WTC11 (cell line): Measurements from ENCODE around the gene IVNS1ABP. TPM values are rescaled to one million over a fixed set of nuclear protein-coding genes. Genes with fewer than 3 reads are reported as not detected.

ENCODE experiments used
- ATAC-seq: fragments of 200-7000 bp; cut with Tn5 transposase; 2 replicates; pipeline ENCODE4 v1.10.0; 2021; ENCODE audit warnings: mild to moderate bottlenecking, moderate library complexity
- CTCF ChIA-PET: fragments of 300-600 bp; sonication (Branson Sonifier 250); formaldehyde crosslinking; loops from one replicate; lab custom pipeline; 2021; ENCODE audit warnings: antibody characterized with exemption; lab: Charles Lee
- POLR2A ChIA-PET: fragments of 350-600 bp; sonication (Branson Sonifier 250); formaldehyde crosslinking; loops from one replicate; lab custom pipeline; 2021; ENCODE audit warnings: antibody characterized with exemption; lab: Charles Lee
- DNase-seq: peaks from one replicate; pipeline ENCODE4 v3.0.0; 2021; ENCODE audit warnings: low spot score
- H3K27ac Mint-ChIP-seq: 2 replicates; pipeline ENCODE4 v1.8.0; 2021; ENCODE audit warnings: mixed read lengths
- H3K27me3 Mint-ChIP-seq: 2 replicates; pipeline ENCODE4 v1.8.0; 2021; ENCODE audit warnings: low read depth, mild to moderate bottlenecking, moderate library complexity, mixed read lengths
- H3K36me3 Mint-ChIP-seq: 2 replicates; pipeline ENCODE4 v1.8.0; 2021; ENCODE audit warnings: mixed read lengths
- H3K4me1 Mint-ChIP-seq: 2 replicates; pipeline ENCODE4 v1.8.0; 2022; ENCODE audit warnings: mixed read lengths
- H3K4me3 Mint-ChIP-seq: 2 replicates; pipeline ENCODE4 v1.8.0; 2021; ENCODE audit warnings: mild to moderate bottlenecking, moderate library complexity, mixed read lengths
- H3K9me3 Mint-ChIP-seq: 2 replicates; pipeline ENCODE4 v1.8.0; 2021; ENCODE audit warnings: mixed read lengths
- CDX4 ChIP-seq: fragments of 250-450 bp; sonication (Bioruptor Pico); IDR thresholded peaks from 2 replicates; pipeline ENCODE4 v1.9.0; 2021; ENCODE audit warnings: moderate library complexity, mild to moderate bottlenecking, inconsistent platforms, borderline replicate concordance
- JAZF1 ChIP-seq: fragments of 250-450 bp; sonication (Bioruptor Pico); IDR thresholded peaks from 2 replicates; pipeline ENCODE4 v1.9.0; 2021; ENCODE audit warnings: moderate library complexity, mild to moderate bottlenecking, inconsistent platforms
- JUN ChIP-seq: sonication (generic); formaldehyde crosslinking; IDR thresholded peaks from 2 replicates; pipeline ENCODE4 v1.8.0; 2023; ENCODE audit warnings: mild to moderate bottlenecking, missing genetic modification reagents
- NFE2L1 ChIP-seq: sonication (generic); formaldehyde crosslinking; IDR thresholded peaks from 2 replicates; pipeline ENCODE4 v1.8.1; 2023; ENCODE audit warnings: missing genetic modification reagents
- USF2 ChIP-seq: sonication (generic); formaldehyde crosslinking; IDR thresholded peaks from 2 replicates; pipeline ENCODE4 v1.8.1; 2023; ENCODE audit warnings: mild to moderate bottlenecking, missing genetic modification reagents, moderate library complexity
- ZNF232 ChIP-seq: sonication (generic); formaldehyde crosslinking; IDR thresholded peaks from 2 replicates; pipeline ENCODE4 v1.8.0; 2022; ENCODE audit warnings: mild to moderate bottlenecking, missing genetic modification reagents
- ZNF423 ChIP-seq: fragments of 250-450 bp; sonication (Bioruptor Pico); IDR thresholded peaks from 2 replicates; pipeline ENCODE4 v2.1.2; 2022; ENCODE audit warnings: mild to moderate bottlenecking, moderate library complexity
- total RNA-seq: library from RNA; stranded (reverse); gene quantifications from 3 replicates; pipeline ENCODE4 v1.2.3, GENCODE V29; 2021
- TF ChIP-seq, protein P1 (sequence below): sonication (generic); formaldehyde crosslinking; IDR thresholded peaks from 2 replicates; pipeline ENCODE4 v1.8.1; 2022; ENCODE audit warnings: missing genetic modification reagents, borderline replicate concordance
- TF ChIP-seq, protein P2 (sequence below): fragments of 250-450 bp; sonication (Bioruptor Pico); IDR thresholded peaks from 2 replicates; pipeline ENCODE4 v1.9.0; 2021; ENCODE audit warnings: mild to moderate bottlenecking
- TF ChIP-seq, protein P3 (sequence below): sonication (generic); formaldehyde crosslinking; IDR thresholded peaks from 2 replicates; pipeline ENCODE4 v1.8.1; 2023; ENCODE audit warnings: mild to moderate bottlenecking, missing genetic modification reagents, borderline replicate concordance
- TF ChIP-seq, protein P4 (sequence below): sonication (generic); formaldehyde crosslinking; IDR thresholded peaks from 2 replicates; pipeline ENCODE4 v1.8.1; 2023; ENCODE audit warnings: mild to moderate bottlenecking, missing genetic modification reagents, moderate library complexity
- TF ChIP-seq, protein P5 (sequence below): sonication (generic); formaldehyde crosslinking; IDR thresholded peaks from 2 replicates; pipeline ENCODE4 v1.8.0; 2023; ENCODE audit warnings: mild to moderate bottlenecking, missing genetic modification reagents
- TF ChIP-seq, protein P6 (sequence below): sonication (generic); formaldehyde crosslinking; IDR thresholded peaks from 2 replicates; pipeline ENCODE4 v1.8.0; 2023; ENCODE audit warnings: missing genetic modification reagents, mild to moderate bottlenecking, borderline replicate concordance

Gene IVNS1ABP
- total RNA-seq, 1 experiment from 2014 or later, result 159 TPM

GRCh38 chr1:185305419-185305818, 11.6 kb downstream of the IVNS1ABP start (continued):
- TF ChIP-seq, protein P1, sequence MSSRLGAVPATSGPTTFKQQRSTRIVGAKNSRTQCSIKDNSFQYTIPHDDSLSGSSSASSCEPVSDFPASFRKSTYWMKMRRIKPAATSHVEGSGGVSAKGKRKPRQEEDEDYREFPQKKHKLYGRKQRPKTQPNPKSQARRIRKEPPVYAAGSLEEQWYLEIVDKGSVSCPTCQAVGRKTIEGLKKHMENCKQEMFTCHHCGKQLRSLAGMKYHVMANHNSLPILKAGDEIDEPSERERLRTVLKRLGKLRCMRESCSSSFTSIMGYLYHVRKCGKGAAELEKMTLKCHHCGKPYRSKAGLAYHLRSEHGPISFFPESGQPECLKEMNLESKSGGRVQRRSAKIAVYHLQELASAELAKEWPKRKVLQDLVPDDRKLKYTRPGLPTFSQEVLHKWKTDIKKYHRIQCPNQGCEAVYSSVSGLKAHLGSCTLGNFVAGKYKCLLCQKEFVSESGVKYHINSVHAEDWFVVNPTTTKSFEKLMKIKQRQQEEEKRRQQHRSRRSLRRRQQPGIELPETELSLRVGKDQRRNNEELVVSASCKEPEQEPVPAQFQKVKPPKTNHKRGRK, result no peak
- TF ChIP-seq, protein P2, sequence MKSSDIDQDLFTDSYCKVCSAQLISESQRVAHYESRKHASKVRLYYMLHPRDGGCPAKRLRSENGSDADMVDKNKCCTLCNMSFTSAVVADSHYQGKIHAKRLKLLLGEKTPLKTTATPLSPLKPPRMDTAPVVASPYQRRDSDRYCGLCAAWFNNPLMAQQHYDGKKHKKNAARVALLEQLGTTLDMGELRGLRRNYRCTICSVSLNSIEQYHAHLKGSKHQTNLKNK (CRISPR knock-in tag), result no peak
- TF ChIP-seq, protein P3, sequence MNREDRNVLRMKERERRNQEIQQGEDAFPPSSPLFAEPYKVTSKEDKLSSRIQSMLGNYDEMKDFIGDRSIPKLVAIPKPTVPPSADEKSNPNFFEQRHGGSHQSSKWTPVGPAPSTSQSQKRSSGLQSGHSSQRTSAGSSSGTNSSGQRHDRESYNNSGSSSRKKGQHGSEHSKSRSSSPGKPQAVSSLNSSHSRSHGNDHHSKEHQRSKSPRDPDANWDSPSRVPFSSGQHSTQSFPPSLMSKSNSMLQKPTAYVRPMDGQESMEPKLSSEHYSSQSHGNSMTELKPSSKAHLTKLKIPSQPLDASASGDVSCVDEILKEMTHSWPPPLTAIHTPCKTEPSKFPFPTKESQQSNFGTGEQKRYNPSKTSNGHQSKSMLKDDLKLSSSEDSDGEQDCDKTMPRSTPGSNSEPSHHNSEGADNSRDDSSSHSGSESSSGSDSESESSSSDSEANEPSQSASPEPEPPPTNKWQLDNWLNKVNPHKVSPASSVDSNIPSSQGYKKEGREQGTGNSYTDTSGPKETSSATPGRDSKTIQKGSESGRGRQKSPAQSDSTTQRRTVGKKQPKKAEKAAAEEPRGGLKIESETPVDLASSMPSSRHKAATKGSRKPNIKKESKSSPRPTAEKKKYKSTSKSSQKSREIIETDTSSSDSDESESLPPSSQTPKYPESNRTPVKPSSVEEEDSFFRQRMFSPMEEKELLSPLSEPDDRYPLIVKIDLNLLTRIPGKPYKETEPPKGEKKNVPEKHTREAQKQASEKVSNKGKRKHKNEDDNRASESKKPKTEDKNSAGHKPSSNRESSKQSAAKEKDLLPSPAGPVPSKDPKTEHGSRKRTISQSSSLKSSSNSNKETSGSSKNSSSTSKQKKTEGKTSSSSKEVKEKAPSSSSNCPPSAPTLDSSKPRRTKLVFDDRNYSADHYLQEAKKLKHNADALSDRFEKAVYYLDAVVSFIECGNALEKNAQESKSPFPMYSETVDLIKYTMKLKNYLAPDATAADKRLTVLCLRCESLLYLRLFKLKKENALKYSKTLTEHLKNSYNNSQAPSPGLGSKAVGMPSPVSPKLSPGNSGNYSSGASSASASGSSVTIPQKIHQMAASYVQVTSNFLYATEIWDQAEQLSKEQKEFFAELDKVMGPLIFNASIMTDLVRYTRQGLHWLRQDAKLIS (CRISPR knock-in tag), result no peak
- TF ChIP-seq ZNF232 (CRISPR knock-in tag) (no peak), JUN (CRISPR knock-in tag) (no peak)
- TF ChIP-seq, protein P4, sequence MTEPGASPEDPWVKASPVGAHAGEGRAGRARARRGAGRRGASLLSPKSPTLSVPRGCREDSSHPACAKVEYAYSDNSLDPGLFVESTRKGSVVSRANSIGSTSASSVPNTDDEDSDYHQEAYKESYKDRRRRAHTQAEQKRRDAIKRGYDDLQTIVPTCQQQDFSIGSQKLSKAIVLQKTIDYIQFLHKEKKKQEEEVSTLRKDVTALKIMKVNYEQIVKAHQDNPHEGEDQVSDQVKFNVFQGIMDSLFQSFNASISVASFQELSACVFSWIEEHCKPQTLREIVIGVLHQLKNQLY (CRISPR knock-in tag), result no peak

DNA sequence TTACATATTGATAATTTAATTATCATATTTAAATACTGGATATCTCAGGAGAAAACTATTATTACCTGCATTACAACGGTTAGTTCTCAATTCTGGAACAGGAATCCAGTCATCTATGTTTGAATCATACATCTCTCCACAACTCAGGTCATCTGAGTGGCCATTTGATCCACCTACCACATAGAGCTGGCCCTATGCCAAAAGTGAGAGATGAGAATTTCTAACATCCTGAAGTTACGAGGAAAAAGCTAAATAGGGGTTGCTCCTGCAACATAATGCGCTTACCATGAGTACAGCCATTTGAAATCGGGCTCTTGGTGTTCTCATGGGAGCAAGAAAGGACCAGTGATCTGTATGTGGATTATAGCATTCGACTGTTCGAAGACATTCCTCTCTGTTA, 16.9 kb downstream of the IVNS1ABP start:
- Mint-ChIP-seq H3K4me3 (no peak overlapping the region), H3K27ac (no peak overlapping the region), H3K27me3 (no peaks in the 10 kb centered on the region), H3K36me3 (peaks cover 84% of the 10 kb centered on the region), H3K4me1 (no peaks in the 10 kb centered on the region), H3K9me3 (no peaks in the 10 kb centered on the region)
- TF ChIP-seq JAZF1 (CRISPR knock-in tag), result no peak
- ChIA-PET POLR2A (no interaction called here), CTCF (interaction anchor here (0.8 to 1.0 kb wide), 2 partner anchors 295 to 381 kb away, joined by 3 read pairs; no protein-coding TSS in a partner anchor)
- ATAC-seq, result no peak
- no peak for DNase-seq

GRCh38 chr1:185297982-185298381, 19.1 kb downstream of the IVNS1ABP start:
- no peak for TF ChIP-seq USF2 (CRISPR knock-in tag)
- TF ChIP-seq, protein P5, sequence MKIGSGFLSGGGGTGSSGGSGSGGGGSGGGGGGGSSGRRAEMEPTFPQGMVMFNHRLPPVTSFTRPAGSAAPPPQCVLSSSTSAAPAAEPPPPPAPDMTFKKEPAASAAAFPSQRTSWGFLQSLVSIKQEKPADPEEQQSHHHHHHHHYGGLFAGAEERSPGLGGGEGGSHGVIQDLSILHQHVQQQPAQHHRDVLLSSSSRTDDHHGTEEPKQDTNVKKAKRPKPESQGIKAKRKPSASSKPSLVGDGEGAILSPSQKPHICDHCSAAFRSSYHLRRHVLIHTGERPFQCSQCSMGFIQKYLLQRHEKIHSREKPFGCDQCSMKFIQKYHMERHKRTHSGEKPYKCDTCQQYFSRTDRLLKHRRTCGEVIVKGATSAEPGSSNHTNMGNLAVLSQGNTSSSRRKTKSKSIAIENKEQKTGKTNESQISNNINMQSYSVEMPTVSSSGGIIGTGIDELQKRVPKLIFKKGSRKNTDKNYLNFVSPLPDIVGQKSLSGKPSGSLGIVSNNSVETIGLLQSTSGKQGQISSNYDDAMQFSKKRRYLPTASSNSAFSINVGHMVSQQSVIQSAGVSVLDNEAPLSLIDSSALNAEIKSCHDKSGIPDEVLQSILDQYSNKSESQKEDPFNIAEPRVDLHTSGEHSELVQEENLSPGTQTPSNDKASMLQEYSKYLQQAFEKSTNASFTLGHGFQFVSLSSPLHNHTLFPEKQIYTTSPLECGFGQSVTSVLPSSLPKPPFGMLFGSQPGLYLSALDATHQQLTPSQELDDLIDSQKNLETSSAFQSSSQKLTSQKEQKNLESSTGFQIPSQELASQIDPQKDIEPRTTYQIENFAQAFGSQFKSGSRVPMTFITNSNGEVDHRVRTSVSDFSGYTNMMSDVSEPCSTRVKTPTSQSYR (CRISPR knock-in tag), result no peak
- no peak for TF ChIP-seq CDX4 (CRISPR knock-in tag)
- no peak for TF ChIP-seq NFE2L1 (CRISPR knock-in tag)
- TF ChIP-seq, protein P6, sequence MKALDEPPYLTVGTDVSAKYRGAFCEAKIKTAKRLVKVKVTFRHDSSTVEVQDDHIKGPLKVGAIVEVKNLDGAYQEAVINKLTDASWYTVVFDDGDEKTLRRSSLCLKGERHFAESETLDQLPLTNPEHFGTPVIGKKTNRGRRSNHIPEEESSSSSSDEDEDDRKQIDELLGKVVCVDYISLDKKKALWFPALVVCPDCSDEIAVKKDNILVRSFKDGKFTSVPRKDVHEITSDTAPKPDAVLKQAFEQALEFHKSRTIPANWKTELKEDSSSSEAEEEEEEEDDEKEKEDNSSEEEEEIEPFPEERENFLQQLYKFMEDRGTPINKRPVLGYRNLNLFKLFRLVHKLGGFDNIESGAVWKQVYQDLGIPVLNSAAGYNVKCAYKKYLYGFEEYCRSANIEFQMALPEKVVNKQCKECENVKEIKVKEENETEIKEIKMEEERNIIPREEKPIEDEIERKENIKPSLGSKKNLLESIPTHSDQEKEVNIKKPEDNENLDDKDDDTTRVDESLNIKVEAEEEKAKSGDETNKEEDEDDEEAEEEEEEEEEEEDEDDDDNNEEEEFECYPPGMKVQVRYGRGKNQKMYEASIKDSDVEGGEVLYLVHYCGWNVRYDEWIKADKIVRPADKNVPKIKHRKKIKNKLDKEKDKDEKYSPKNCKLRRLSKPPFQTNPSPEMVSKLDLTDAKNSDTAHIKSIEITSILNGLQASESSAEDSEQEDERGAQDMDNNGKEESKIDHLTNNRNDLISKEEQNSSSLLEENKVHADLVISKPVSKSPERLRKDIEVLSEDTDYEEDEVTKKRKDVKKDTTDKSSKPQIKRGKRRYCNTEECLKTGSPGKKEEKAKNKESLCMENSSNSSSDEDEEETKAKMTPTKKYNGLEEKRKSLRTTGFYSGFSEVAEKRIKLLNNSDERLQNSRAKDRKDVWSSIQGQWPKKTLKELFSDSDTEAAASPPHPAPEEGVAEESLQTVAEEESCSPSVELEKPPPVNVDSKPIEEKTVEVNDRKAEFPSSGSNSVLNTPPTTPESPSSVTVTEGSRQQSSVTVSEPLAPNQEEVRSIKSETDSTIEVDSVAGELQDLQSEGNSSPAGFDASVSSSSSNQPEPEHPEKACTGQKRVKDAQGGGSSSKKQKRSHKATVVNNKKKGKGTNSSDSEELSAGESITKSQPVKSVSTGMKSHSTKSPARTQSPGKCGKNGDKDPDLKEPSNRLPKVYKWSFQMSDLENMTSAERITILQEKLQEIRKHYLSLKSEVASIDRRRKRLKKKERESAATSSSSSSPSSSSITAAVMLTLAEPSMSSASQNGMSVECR, result no peak
- TF ChIP-seq ZNF423 (CRISPR knock-in tag), result no peak
- H3K27ac Mint-ChIP-seq, result no peak overlapping the region
- peaks cover 69% of the 10 kb centered on the region for H3K36me3 Mint-ChIP-seq
- ChIA-PET CTCF (interaction anchor here (0.6 kb wide), 1 partner anchor 109 kb away, joined by 3 read pairs; no protein-coding TSS in a partner anchor), POLR2A (no interaction called here)
- DNase-seq, result no peak
- no peak for ATAC-seq
- H3K4me1 Mint-ChIP-seq, result no peaks in the 10 kb centered on the region
- H3K27me3 Mint-ChIP-seq, result no peaks in the 10 kb centered on the region
- H3K9me3 Mint-ChIP-seq, result no peaks in the 10 kb centered on the region
- no peak overlapping the region for H3K4me3 Mint-ChIP-seq
